ENCODE measurements around the gene ZBTB32. TPM values are rescaled to one million over a fixed set of nuclear protein-coding genes. Genes with fewer than 3 reads are reported as not detected.
A peak's percentile ranks its signal among the peaks of the same experiment; 100 is the strongest.

The ZBTB32 gene
- total RNA-seq, 1 experiment from 2014 or later: 0.17 TPM

GRCh38 chr19:35731779-35732405 lies 27.5 kb downstream of the ZBTB32 start:
- in situ Hi-C loops (cut with HindIII; ENCODE audit: low sequenced_read_pairs): no loop called here
- DNase-seq (ENCODE audit: low spot score): no peak

DNA sequence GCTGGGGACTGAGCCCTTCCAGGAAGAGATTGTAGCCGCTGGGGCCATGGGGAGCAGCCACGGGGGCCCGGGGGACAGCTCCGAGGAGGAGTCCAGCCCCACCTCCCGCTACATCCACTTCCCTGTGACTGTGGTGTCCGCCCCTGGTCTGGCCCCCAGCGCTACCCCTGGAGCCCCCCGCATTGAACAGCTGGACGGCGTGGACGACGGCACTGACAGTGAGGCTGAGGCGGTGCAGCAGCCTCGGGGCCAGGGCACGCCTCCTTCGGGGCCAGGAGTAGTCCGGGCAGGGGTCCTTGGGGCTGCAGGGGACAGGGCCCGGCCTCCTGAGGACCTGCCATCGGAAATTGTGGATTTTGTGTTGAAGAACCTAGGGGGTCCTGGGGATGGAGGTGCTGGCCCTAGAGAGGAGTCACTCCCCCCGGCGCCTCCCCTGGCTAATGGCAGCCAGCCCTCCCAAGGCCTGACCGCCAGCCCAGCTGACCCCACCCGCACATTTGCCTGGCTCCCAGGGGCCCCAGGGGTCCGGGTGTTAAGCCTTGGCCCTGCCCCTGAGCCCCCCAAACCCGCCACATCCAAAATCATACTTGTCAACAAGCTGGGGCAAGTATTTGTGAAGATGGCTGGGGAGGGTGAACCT lies 28.3 kb downstream of the ZBTB32 start:
- in situ Hi-C loops (cut with HindIII; ENCODE audit: low sequenced_read_pairs): no loop called here
- no peak for DNase-seq (ENCODE audit: low spot score)

GRCh38 chr19:35733180-35734125 lies 29.1 kb downstream of the ZBTB32 start:
- in situ Hi-C loops (cut with HindIII; ENCODE audit: low sequenced_read_pairs): no loop called here
- DNase-seq (ENCODE audit: low spot score): no peak

- in situ Hi-C loops (cut with HindIII; ENCODE audit: low sequenced_read_pairs): no loop called here
- DNase-seq (ENCODE audit: low spot score): no peak
These were observed 29.9 kb downstream of the ZBTB32 start for GRCh38 chr19:35734273-35734672.

- no peak for DNase-seq (ENCODE audit: low spot score)
- in situ Hi-C loops (cut with HindIII; ENCODE audit: low sequenced_read_pairs): no loop called here
These were observed 30.5 kb downstream of the ZBTB32 start for GRCh38 chr19:35734889-35735288.

GRCh38 chr19:35736913-35737886 lies 32.8 kb downstream of the ZBTB32 start:
- in situ Hi-C loops (cut with HindIII; ENCODE audit: low sequenced_read_pairs): no loop called here
- no peak for DNase-seq (ENCODE audit: low spot score)

DNA sequence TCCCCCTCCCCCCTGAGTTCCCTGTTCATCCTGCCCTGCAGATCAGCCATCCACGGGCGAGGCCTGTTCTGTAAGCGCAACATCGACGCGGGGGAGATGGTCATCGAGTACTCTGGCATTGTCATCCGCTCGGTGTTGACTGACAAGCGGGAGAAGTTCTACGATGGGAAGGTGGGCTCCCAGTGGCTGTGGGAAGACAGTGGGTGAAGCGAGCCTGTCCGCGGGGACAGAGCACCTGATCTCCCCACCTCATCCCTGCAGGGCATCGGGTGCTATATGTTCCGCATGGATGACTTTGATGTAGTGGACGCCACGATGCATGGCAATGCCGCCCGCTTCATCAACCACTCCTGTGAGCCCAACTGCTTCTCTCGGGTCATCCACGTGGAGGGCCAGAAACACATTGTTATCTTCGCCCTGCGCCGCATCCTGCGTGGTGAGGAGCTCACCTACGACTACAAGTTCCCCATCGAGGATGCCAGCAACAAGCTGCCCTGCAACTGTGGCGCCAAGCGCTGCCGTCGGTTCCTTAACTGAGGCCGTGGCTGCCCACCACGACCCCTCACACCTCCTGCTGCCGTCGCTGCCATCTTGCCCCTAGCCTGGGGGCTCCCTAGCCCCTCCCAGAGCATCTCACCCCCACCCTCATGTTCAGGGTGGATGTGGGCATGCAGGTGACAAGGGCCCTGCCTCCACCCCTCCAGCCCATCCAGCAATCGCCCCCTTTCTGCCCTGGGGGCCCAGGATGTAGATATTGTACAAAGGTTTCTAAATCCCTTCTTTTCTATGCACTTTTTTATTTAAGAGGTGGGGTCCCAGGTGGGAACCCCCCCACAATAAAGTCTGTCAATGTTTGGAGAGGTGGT lies 33.9 kb downstream of the ZBTB32 start:
- in situ Hi-C loops (cut with HindIII; ENCODE audit: low sequenced_read_pairs): no loop called here
- DNase-seq (ENCODE audit: low spot score): no peak

DNA sequence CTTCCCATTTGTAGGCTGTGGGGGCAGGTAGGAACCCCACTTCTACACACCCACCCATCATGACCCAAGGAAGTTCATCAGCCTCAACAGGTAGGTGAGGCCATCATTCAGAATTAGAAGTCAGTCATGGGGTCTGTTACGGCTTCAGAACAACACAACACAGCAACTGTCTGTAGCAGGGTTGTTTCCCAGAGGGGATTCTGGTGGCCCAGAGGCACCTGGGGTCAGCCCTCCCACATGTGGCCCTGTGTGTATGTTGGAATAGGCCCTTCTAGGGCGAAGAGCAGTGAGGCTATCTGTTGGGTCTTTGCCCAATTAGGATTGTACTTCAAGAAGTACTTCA lies 34.5 kb downstream of the ZBTB32 start:
- in situ Hi-C loops (cut with HindIII; ENCODE audit: low sequenced_read_pairs): no loop called here

DNA sequence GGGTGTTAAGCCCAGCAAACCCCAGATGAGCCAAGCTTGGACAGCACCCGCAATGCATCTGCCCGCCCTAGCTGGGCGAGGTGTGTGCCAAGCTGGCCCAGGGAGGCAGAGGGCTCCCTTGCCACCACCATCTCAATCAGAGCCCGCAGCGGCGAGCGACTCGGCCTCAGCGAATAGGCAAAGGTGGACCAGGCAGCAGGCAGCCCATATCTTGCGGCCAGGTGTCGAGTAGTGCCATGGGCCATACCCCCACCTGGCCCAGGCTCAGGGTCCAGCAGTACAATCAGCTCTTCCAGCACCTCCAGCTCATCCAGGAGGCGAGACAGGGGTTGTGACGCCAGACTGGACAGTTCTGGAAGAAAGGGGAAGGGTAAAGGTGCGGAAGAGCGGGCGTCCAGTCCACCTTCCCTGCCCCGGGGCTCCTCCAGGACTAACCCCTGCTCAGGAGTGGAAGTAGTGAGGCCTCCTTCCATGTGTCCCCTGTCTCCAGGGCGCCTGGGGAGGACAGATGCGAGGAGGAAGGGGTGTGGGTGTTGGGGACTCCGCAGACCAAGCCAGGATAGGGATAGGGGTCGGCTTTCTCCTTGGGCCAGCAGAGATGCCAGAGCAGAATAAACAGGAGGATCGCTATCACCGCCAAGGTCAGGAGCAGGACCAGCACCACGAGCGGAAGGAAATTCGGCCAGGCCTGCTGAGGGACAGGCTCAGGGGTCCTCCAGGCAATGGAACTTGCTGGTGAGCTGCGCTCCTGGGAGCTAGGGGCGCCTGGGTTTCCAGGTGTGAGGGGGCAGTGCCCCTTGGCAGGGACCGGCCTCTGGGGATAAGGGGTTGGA lies 35.1 kb downstream of the ZBTB32 start:
- DNase-seq (ENCODE audit: low spot score): no peak
- in situ Hi-C loops (cut with HindIII; ENCODE audit: low sequenced_read_pairs): no loop called here

More for the DNA sequence above, 34.5 kb downstream of the ZBTB32 start:
- no peak for DNase-seq (ENCODE audit: low spot score)

DNA sequence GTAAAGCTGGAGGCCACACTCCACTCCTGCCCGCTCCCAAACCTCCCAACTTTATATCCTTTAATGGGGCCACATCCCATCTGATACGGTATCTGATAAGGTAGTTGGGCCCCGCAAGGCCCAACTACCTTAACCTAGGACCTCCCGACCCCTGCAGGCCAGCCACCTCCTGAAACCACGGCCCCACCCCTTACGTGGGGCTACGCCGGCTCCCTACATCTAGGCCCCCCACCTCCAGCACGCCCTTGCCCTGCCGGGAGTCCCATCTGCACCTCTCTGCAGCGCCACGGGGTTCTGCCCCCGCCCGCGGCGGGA lies 35.7 kb downstream of the ZBTB32 start:
- no peak for DNase-seq (ENCODE audit: low spot score)
- in situ Hi-C loops (cut with HindIII; ENCODE audit: low sequenced_read_pairs): no loop called here

GRCh38 chr19:35740423-35741202 lies 36.3 kb downstream of the ZBTB32 start:
- in situ Hi-C loops (cut with HindIII; ENCODE audit: low sequenced_read_pairs): no loop called here
- DNase-seq (ENCODE audit: low spot score): peak; percentile 98

DNA sequence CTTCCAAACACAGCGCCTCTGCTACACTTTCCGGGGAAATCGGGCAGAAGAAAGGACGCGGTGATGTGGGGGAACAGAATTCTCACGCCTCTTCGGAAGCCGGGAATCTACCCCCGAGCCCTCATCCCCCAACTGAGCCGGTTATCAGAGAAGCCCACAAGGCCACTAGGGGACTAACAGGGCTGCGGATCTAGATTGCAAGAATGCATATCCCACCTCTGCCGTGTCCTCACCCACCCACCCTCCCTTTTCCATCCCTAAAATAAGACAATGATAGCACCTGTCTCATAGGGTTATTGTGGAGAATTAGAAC lies 36.8 kb downstream of the ZBTB32 start:
- in situ Hi-C loops (cut with HindIII; ENCODE audit: low sequenced_read_pairs): no loop called here

DNA sequence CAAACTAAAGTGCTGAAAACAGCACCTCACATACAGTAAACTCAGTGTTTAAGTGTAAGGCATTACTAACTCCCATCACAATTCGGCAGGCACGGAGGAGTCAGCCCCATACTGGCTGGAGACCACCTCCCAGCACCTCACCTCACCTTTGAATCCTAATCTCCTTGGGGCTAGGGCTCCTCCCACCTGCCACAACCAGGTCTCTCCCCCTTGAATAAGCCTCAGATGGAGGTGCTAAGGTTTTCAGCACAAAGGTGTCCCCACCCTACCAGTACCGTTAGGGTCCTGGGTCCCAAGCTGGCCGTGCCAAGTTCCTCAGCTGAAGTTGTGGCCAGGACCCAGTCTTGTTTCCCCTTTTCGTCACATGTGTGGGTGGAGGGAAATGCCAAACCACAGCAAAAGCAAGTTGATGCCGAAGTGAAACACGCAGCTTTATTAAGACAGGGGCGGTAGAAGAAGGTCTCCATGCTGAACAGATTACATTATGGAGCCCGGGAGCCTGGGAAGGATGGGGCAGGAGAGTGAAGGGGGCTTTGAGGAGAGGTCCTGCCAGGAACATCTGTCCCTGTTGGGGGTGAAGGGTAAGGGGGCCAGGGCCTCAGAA lies 37.9 kb downstream of the ZBTB32 start, which contains the start of gene IGFLR1:
TSS of gene IGFLR1 (minus strand) at position 332 of the 604 bp plus-strand sequence. CDS start 1,272 bp downstream, outside the sequence.
- in situ Hi-C loops (cut with HindIII; ENCODE audit: low sequenced_read_pairs): no loop called here
- no peak for DNase-seq (ENCODE audit: low spot score)

More for the DNA sequence above, 36.8 kb downstream of the ZBTB32 start:
- DNase-seq (ENCODE audit: low spot score): no peak

GRCh38 chr19:35743640-35744429 lies 39.5 kb downstream of the ZBTB32 start:
- in situ Hi-C loops (cut with HindIII; ENCODE audit: low sequenced_read_pairs): no loop called here
- no peak for DNase-seq (ENCODE audit: low spot score)

DNA sequence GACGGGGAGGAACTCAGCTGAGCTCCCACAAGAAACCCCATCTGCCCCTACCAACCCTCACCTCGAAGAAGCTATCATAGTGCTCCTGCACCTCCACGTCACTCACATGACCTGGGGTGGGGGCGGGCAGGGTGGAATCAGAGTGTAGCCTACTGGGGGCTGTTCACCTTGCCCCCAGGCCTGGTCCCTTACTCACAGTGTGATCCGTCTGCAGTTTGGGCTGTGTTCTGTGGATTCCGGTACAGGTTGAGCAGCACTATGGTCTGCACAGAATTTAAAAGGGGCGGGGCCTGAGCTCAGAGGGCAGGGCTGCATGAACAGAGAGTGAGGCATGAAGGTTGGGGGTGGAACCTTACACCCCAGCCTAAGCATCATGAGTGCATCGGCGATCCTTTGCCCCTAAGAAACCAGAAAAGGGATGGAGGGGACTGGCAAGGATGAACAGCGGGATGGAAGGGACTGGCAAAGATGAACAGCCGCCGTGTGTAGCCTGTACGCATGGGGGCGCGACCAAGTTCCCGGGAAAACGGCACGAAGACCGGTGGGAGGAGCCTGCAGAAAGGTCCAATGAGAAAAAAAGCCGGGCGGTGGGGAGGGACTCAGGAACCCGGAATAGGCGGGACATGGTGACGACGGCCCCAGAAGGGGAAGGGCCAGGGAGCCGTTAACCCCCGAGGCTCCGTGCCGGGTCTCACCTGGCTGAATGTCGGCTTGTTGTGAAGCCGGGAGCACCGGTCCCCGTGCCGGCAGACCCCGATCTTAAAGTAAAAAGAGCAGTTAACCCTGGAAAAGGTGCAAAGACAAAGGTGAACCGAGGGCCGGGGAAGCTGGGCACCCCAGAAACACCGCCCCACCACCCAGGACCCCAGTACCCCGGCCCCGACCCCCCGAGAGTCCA lies 40.3 kb downstream of the ZBTB32 start:
- DNase-seq (ENCODE audit: low spot score): peak; percentile 98
- in situ Hi-C loops (cut with HindIII; ENCODE audit: low sequenced_read_pairs): no loop called here
